GM19455 (cell line): Measurements from ENCODE around the gene CLBA1.
"Not testable (repeated sequence)": the region's sequence is repeated elsewhere in the genome, so short reads cannot be mapped to it uniquely, and the experiment has no call there.

ENCODE experiments used
- ATAC-seq: cut with Tn5 transposase; IDR thresholded peaks from one replicate; pipeline ENCODE4 v1.9.1; 2021; ENCODE audit not compliant: unreplicated experiment

The CLBA1 gene

GRCh38 chr14:104947881-104948735, 37.5 kb upstream of the CLBA1 start:
- ATAC-seq, result not testable (repeated sequence)

- ATAC-seq, result no peak
Measured at GRCh38 chr14:104948736-104949031, 36.9 kb upstream of the CLBA1 start.

GRCh38 chr14:104949406-104949955, 36.1 kb upstream of the CLBA1 start:
- ATAC-seq, result not testable (repeated sequence)

- ATAC-seq, result no peak
Measured at GRCh38 chr14:104950021-104950420, 35.6 kb upstream of the CLBA1 start.

- not testable (repeated sequence) for ATAC-seq
Measured at GRCh38 chr14:104950701-104951100, 34.9 kb upstream of the CLBA1 start.

- not testable (repeated sequence) for ATAC-seq
Measured at GRCh38 chr14:104951863-104952657, 33.5 kb upstream of the CLBA1 start.

- ATAC-seq, result no peak
Measured at GRCh38 chr14:104953097-104953496, 32.5 kb upstream of the CLBA1 start.

GRCh38 chr14:104953896-104954656, 31.5 kb upstream of the CLBA1 start:
- no peak for ATAC-seq

GRCh38 chr14:104954746-104955395, 30.7 kb upstream of the CLBA1 start:
- no peak for ATAC-seq

- no peak for ATAC-seq
Measured at GRCh38 chr14:104955396-104955770, 30.2 kb upstream of the CLBA1 start.

GRCh38 chr14:104956290-104956890, 29.2 kb upstream of the CLBA1 start:
- ATAC-seq, result no peak

- no peak for ATAC-seq
Measured at GRCh38 chr14:104957146-104958113, 28.2 kb upstream of the CLBA1 start.

GRCh38 chr14:104964546-104964945, 21.0 kb upstream of the CLBA1 start:
- ATAC-seq, result no peak

GRCh38 chr14:104965561-104966231, 19.9 kb upstream of the CLBA1 start:
- no peak for ATAC-seq

- ATAC-seq, result no peak
Measured at GRCh38 chr14:104966261-104966865, 19.2 kb upstream of the CLBA1 start.

- ATAC-seq, result no peak
Measured at GRCh38 chr14:104966981-104967385, 18.6 kb upstream of the CLBA1 start.

GRCh38 chr14:104967386-104968152, 18.0 kb upstream of the CLBA1 start:
- ATAC-seq, result no peak

- ATAC-seq, result no peak
Measured at GRCh38 chr14:104968153-104968527, 17.4 kb upstream of the CLBA1 start.
